Stimulated activated CD8-positive, alpha-beta memory T cell treated with anti-CD3 and anti-CD28 coated beads, Interleukin-12 subunit alpha, Interleukin-12 subunit beta, amount 100 ng/mL, for 4 hours (primary cell): ENCODE data around the gene TIAM1.

Experiments
- DNase-seq: peaks from one replicate; pipeline ENCODE4 v3.0.0-alpha.2; 2020; ENCODE audit warnings: low read depth

TIAM1 gene

DNA sequence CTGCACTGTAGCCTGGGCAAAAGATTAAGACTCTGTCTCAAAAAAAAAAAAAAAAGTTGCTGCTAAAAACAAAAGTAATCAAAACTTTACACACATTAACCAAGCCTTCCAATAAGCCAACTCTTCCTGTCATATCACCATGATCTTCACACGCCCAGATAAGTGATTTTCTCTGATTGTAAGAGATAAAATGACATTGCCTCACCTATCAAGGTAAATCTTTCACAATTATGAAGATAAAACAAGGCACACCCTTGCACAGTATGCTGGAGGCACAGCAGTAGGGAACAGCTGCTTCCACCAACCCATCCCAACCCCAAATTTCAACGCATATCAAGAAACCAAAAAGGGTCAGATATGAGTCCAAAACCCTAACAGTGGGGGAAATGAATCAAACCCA, 8.8 kb upstream of the TIAM1 start:
- DNase-seq, result no peak

GRCh38 chr21:31351960-31352359, 7.9 kb upstream of the TIAM1 start:
- no peak for DNase-seq

DNA sequence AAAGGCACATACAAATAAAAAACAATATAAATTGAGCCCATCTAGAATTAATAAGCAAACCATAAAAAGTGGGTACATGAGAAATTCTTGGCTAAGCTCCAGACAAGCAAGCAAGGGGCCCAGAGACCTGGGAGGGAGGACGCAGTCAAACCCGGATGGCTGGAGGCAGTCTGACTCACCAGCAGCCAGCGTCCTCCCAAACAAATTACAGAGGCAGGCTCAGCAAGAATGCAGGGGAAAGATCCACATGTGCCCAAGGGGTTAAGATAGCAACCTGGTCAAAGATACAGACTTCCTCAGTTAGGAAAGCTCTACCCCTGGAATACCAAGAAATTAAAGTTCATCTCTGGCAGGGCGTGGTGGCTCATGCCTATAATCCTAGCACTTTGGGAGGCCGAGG, 7.4 kb upstream of the TIAM1 start:
- no peak for DNase-seq

DNA sequence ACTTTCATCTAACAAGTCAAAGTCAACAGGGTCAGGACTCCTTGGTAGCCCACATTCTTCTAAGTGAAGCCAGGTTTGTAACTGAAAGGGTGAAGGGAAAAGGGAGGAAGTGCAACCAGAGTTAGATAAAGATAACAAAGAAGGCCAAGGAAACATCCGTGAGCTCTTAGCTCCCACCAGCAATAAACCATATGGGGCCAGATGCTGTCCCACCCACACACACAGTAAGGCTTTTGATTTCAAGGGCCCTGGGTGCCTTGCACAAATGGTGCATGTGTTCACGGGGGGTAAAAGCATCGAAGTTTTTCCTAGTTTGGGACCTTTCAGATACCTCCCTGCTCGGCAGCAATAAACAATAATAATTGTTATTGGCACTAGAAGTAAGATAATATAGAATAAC, 5.1 kb upstream of the TIAM1 start:
- DNase-seq, result no peak

- DNase-seq, result no peak
Measured at GRCh38 chr21:31348188-31348587, 4.1 kb upstream of the TIAM1 start.

DNA sequence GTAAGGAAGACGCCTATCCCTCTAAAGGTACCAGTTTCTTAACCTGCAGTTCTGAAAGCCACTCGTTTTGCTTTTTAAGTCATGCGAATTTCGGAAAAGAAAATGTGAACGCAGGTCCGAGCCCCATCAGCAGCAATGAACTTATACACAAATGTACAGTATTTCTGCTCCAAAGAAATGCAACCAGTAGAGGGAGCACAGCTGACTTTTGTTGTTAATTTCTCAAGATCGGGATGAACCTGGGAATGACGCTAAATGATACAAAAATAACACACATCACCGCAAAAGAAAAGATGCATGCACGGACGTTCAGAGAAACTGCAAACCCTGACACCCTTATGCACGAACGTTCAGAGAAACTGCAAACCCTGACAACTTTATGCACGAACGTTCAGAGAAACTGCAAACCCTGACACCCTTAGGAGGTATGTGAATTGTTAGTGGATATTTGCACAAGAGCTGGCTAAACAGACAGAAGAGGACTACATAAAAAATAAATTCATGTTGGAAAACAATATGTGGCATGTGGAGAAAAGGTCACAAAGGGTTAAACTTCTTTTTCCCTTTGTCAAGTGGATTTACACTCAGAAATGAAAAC, 3.5 kb upstream of the TIAM1 start:
- no peak for DNase-seq

DNA sequence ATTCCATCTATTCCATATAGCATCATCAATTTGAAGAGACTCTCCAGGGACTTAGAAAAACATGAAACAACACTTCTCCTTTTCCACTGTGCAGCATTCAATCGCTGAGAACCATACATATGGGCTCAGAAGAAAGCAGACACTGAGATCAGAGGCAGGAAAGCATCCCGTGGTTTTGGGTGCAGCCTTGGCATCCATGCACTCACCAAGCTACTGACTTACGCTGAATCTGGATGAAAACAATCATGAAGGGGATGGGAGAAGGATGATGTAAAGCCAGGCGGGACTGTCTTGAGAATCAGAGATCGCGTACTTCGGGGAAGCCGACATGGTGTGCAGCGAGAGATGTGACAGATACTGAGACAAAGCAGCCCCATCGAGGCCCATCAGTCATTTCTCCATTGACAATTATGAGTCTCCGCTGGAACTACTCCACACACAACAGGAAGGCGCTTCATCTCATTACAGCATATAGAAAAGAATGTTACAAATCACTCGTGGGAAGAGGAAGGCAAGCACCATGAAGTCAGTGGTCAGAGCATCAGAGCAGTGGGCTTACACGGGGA, 2.3 kb upstream of the TIAM1 start:
- DNase-seq, result no peak

DNA sequence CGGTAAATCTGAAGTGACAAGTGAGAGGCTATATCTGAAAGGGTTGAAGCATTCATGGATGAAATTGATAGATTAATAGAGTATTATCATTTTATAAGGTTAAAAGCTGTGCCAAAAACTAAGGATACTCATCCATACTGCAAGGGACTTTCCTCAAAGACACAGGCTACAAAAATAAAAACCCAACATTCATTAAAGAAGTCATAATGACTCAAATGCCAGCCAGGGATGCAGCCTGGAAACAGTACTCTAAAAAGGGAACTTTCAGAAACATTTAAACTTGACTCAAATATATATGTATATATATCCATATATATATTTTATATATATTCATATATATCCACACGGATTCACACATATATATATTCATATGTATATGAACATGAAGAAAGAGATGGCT, 1.1 kb upstream of the TIAM1 start:
- DNase-seq, result no peak

DNA sequence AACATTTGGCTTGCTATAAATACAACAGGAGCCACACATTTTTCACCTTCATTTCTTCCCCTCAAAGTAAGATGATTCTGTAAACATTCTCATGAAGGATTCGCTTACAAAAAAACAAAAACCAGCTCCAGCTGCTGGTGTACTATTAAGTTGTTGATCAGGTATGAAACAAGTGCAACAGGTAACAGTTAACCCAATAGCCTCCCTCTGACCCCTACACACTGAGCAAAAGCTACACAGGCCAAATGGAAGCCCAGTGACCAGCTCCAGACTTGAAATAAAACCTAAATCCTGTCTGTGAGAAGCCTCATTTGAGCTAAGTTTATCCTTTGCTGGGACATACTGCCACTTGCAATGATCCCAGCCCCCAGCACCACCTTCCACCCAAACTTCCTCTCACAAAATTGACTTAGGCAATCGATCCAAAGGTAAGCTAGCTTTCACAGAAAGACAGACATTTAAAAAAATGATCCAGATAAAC, 991 bp downstream of the TIAM1 start:
- no peak for DNase-seq

DNA sequence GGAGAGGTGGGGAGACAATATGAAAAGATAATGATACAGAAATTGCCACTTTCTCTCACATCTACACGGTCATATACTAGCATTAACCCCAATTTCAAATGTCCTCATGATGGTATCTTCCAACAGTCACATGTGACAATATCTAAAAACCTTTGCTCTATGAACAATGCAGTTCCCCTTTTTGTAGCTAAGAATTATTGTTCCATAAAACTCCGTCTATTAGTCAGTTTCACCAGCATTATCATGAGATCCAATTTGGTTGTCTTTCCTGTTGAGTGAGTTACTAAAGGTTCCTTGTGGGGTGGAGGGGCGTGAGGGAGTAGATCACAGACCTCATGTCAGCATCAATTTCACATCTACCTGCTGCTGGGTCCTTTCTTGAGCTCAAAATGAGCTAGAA, 1.7 kb downstream of the TIAM1 start:
- DNase-seq, result no peak

DNA sequence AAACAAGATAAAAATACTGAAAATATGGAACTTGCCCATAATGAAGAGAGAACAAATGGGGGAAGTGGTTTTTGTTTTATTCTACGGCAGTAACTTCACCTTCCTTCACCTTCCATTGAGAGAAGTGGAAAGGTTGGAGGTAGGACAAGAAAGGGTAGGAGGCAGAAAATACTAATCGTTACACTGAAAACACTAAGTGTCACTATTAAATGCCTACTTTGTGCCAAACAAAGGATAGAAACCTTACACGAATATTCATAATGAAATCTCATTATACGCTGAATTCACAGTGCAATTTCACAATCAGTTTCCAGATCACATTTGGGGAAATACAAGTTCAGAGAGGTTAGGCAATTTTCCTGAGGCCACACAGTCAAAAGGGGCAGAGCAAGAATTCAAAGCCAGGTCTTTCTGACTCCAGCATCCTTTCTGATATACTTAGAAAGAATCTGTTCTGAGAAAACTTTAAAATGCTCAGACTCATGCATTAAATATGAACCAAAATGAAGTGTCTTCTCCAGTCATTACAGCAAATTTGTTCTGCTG, 3.0 kb downstream of the TIAM1 start:
- no peak for DNase-seq

GRCh38 chr21:31340514-31340913, 3.5 kb downstream of the TIAM1 start:
- no peak for DNase-seq

DNA sequence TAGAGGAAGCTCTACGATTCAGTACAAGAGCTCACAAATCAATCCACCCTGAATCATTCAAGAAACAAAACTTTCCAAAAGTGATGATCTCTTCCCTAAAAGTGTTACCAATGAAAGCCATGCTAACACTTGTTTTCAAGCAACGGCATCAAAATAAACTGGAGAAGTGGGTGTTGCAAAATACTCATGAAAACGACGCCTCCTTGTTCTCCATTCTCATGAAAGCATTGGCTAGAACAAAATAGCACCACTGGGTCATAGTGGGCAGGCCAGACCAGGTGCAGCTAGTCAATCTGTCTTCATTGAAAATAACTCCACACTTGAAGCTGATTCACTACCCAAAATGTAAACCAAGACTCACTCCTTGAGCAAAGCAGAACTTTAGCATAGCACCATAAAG, 4.3 kb downstream of the TIAM1 start:
- DNase-seq, result no peak

DNA sequence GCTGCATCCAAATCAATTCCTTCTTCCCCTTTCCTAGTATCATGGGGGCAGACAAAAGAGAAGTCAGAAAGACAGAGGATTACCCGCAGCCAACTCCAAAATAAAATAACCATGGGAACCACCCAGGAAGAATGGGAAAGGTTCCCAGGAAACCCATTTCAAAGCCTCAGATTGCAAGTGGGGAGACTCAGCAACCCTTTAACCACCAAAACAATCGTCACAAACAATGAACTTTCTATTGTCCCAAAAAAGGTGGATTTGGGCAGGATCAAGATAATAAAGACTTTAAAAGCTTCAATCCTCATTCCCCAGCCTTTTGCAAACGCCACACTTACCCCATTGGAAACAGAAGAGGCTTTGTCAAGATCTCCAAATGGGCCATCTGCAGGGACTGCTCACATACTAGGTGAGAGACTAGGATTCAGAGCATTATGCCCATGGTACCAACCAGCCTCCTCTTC, 5.1 kb downstream of the TIAM1 start:
- no peak for DNase-seq

GRCh38 chr21:31337996-31338907, 5.8 kb downstream of the TIAM1 start:
- no peak for DNase-seq

DNA sequence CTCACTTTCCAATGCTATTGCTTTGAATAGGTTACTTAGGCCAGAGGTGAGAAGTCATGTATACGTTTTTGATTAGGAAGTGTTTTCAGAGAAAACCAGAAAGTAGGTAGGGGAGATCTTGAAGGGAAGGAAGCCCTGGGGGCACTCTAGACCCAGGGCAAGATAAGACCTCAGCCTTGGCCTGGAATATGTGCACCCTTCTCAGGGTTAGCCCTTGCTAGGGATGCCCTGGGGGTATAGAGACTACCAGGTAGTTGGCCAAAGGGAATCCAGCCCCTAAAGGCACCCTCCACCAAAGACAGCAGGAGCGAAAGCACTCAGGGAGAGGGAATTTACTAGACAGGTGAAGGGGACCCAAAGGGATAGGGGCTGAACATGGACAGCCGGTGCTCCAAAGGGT, 7.0 kb downstream of the TIAM1 start:
- DNase-seq, result no peak

DNA sequence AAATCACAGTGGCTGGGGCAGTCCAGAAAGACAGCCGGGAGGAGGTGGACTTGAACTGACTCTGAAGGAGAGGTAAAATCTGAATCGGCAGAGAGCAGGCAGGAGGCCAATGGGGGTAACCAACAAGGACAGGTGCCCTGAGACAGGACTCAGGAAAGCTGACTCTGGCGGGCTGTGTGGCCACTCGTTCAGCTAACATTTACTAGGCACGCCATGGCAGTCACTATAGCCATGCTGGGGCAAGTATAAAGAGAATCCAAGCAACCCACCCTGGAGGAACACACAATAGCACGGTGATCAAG, 7.4 kb downstream of the TIAM1 start:
- no peak for DNase-seq

DNA sequence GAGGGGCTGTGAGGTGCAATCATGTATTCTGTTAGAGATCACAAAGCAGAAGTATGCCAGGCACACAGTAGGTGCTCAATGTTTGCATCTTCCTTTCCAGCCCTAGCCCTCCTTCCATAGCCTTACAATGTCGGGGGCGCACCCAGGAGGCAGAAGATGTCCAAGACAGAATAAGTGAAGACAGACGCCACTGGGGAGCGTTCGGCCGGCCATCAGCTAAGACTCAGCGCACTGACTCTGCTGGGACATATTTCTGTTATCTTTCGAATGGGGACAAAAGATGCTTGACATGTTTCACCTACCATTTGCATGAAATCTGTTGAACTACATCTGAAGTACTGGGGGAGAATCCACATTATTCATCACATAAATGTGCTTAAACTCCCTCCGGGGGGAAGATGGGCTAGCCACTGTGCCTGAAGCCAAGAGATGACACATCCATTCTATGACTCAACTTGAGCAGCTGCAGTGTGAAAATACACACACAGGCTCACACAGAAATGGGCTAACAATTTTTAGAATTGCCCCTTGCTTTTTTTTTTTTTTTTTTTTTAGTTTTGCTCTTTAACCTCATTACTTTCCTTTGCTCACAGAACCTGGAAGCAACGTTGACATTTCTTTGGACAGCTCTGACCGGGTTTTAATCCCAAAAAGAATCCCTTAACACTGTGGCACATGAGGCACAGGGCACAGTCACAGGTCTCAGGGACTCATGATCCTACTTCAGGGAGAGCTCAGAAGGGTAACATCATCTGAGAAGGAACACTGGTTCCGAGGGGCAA, 7.9 kb downstream of the TIAM1 start:
- no peak for DNase-seq

DNA sequence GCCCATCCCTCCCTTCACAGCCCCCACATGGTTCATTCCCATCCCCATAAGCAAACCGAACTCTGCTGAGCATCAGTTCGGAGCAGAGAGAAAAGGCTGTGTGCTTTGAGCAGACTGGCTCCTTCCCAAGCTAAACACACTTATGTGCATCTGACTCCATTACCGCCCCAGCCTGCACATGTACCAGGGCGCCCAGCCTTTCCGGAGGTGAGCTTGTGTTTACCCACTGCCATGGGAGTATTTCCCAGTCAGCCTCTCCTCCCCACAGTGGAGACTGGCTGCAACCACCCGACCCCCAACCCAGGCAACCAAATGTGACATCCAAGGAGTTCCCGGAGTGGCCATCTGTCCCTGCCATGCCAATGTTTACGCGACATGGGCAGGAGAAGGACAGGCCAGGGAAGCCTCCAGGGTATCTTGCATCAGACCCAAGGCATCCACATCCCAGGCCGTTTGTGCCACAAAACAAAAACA, 9.4 kb downstream of the TIAM1 start:
- no peak for DNase-seq

DNA sequence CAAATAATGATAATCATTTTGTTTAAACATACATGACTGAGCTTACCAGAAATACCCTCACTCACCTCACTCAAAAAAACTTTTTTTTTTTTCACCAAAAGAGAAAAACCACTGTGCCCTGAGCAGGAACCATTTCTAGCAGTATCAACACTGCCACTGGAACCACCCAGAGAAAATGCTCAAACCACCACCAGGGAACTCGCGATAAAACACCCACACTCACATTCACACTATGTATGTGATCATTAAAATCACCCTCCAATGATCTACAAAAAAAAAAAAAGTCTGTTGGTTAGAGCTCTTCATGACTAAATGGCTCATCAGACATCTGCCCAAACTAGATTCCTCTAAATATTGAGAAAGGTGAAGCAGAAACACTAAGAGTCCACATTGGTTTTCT, 11.5 kb downstream of the TIAM1 start:
- no peak for DNase-seq

GRCh38 chr21:31331231-31331630, 12.8 kb downstream of the TIAM1 start:
- DNase-seq, result no peak

- no peak for DNase-seq
Measured at GRCh38 chr21:31330144-31330483, 13.9 kb downstream of the TIAM1 start.
